M059J (cell line): ENCODE data around the gene NMD3. TPM values are rescaled to one million over a fixed set of nuclear protein-coding genes. Genes with fewer than 3 reads are reported as not detected.
A peak's percentile ranks its signal among the peaks of the same experiment; 100 is the strongest.

Source experiments
- DNase-seq: peaks from one replicate; pipeline ENCODE4 v3.0.0-alpha.2; 2012; ENCODE audit warnings: low read depth
- total RNA-seq: library from RNA; depleted of rRNA; stranded (reverse); fragments of >200 nt; shearing (Covaris generic); gene quantifications from 2 replicates; pipeline ENCODE4 v1.2.3, GENCODE V29; 2014

NMD3 gene
- total RNA-seq, 1 experiment from 2014 or later, result 64.4 TPM

DNA sequence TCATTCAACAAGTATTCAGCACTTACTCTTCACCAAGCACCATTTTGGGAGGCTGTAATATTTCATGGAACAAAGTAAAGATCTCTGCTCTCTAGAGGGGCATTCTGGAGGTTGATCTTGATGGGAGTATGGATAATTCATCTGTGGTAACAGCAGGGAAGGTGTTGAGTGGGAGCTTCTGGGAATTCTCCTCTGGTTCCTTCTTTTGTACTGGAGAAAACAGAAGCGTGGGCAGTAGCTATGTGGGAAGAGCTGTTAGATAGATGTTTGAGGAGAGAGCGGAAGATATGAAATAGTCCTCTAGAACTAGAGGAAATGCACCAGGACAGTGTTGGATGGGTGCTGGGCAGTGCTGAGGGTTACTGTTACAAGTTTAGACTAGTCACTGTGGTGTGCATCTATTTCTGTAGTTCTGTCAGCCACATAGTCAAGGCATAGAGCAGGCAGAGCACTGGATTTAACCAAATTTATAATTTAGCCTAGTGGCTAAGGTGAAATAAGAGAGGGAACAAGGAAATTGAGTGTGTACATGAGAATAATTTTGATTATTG is 9.6 kb downstream of the NMD3 start:
- DNase-seq, result no peak

DNA sequence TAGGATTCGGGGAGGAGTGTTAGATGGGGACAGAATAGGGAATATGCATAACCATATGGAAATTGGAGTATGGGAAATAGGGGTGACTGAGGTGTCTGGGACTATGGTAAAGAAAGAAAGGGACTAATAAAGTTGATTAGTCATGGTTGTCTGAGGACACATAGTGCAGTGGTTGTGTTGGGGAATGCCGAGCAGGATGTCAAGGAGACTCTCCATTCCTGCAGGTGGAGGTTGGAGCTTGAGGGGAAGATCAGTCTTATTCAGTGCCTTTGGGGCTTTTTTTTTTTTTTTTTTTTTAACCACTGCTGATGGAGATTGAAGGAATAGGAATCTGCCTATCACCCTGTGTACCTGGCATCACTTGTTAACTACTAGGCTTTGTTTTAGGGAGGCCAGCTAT is 10.8 kb downstream of the NMD3 start:
- peak; percentile 34 for DNase-seq

GRCh38 chr3:161233557-161233956 is 12.4 kb downstream of the NMD3 start:
- DNase-seq, result no peak

- DNase-seq, result no peak
Measured at GRCh38 chr3:161236240-161236639, 15.1 kb downstream of the NMD3 start.

GRCh38 chr3:161239700-161240099 is 18.6 kb downstream of the NMD3 start:
- DNase-seq, result no peak

GRCh38 chr3:161244538-161244937 is 23.4 kb downstream of the NMD3 start:
- DNase-seq, result no peak

DNA sequence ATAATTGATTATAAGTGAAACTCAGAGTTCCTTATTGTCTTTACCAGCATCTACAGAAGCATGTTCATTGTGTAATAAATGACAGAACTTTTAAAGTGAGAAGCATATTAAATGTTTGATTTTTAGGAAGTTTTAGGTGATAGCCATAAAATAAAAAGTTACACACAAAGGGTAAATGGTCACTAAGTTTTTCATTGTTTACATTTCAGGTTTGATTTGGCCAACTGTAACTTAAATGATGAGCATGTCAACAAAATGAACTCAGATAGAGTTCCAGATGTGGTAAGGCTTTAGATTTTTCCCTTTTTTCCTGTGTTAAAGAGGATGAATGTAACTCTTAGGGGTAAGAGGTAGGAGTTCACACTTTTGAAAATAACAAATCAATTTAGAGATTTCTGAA is 25.9 kb downstream of the NMD3 start:
- DNase-seq, result no peak

DNA sequence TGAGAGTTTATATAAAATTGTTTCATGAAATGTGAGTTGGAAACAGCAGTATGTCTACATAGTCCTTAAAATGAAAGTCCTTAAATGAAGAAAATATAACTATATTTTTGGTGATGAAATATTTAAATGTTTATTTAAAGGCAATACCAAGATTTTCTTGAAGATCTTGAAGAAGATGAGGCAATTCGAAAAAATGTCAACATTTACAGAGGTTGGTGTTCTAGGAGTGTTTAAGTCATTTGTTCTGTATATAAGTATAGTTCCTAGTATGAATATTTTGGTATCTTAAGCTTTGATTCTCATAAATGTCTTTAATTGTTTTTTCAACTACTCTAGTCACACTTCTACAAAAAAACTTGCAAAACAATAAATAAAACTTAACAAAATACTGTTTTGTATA is 29.0 kb downstream of the NMD3 start:
- no peak for DNase-seq

- no peak for DNase-seq
Measured at GRCh38 chr3:161251716-161252115, 30.6 kb downstream of the NMD3 start.

DNA sequence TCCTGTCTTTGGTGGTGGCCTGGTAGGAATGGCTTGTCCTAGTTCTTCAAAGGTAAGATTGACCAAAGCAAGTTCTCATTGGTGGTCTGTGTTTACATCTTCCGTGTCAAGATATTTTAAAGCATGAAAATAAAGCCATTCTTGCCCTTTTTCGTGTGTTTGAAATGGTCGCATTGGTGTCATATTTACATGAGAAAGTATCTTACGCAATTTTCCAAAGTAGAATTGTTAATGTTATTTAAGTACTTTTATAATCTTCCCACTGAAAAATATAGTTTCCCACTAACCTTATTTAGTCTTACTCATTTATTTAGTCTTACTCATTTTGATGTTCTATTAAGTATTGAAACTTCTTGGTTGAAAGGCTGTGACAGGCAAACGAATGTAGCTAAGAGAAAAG is 31.0 kb downstream of the NMD3 start:
- DNase-seq, result no peak

DNA sequence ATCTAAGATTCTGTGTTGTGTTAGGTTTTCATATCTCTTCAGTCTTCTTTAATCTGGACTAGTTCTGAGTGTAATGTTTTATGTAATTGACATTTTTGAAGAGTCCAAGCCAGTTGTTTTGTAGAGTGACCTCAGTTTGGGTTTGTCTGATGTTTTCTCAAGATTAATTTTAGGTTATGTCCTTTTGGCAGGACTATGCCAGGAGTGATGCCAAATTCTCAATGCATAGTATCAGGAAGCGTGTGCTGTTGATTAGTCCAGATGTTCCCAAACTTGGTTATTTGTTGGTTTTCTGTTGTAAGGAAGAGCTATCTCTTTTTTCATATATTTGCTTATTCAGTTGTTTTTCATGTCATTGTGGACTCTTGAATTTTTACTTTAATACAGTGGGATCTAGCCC is 32.6 kb downstream of the NMD3 start:
- DNase-seq, result no peak

DNA sequence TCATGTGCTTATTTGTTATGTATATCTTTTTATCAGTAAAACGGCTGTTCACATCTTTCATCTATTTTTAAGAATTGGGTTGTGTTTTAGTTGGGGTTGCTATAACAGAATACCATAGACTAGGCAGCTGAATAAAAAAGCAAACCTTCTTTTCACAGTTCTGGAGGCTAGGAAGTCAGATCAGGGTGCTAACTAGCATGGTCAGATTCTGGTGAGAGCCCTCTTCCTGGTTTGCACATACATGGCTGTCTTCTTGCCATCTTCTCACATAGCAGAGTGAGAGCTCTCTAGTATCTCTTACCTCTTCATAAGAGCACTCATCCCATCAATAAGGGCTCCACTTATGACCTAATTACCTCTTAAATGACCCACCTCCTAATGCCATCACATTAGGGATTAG is 33.8 kb downstream of the NMD3 start:
- no peak for DNase-seq

DNA sequence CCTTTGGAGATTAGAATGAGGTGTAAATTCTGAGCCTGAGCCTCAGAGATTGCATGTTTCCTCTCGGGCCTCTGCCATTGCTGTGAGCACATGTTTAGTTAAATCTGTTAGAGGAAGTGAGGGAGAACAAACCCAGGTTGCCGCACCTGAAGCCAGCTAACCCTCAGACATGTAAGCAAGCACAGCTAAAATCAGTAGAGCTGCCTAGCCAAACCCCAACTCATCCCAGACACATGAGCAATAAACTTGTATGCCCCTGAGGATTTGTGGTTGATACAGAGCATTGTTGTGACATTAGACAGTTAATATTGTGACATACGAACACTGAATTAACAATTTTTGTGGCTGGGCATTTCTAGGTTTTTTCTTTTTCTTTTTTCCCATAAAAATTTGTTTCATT is 41.9 kb downstream of the NMD3 start:
- peak; percentile 85 for DNase-seq

- peak; percentile 54 for DNase-seq
Measured at GRCh38 chr3:161264852-161265251, 43.7 kb downstream of the NMD3 start.

- peak; percentile 80 for DNase-seq
Measured at GRCh38 chr3:161265916-161266571, 44.9 kb downstream of the NMD3 start.

DNA sequence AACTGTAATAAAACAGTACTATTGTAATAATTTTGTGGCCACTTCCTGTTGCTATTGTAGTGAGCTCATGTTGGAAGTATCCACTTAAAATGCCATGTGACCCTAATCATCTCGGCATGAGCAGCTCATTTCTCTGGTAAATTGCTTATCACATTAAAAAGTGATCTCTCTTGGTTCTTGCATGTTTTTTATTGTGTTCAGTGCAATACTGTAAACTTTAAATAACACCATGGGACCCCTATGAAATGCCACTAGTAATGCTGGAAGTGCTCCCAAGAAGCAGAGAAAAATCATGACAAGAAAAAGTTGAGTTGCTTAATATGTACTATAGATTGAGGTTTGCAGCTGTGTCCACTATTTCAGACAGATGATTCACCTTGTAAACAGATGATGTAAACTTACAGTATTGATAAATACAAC is 45.6 kb downstream of the NMD3 start:
- peak; percentile 86 for DNase-seq

DNA sequence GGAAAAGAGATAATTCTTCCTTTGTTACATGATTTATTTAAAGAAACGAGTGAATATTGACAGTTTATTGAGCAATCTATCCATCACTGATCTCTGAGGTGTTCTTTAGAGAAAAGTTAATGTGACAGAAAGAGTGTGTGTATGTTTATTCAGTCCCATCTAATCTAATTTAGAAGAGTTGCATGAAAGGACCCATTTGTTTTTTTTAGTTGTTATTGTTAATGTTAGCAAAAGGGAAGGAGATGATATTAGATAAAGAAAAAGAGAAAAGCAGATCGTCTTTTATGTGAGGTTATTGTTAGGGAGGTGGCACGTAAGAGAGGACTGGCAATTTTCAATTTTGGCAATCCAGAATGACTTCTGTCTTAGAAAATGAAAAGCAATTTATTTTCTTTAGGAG is 46.5 kb downstream of the NMD3 start:
- no peak for DNase-seq

GRCh38 chr3:161268601-161269000 is 47.5 kb downstream of the NMD3 start:
- no peak for DNase-seq

GRCh38 chr3:161270991-161271390 is 49.9 kb downstream of the NMD3 start:
- peak; percentile 23 for DNase-seq

- no peak for DNase-seq
Measured at GRCh38 chr3:161271646-161272045, 50.5 kb downstream of the NMD3 start.

DNA sequence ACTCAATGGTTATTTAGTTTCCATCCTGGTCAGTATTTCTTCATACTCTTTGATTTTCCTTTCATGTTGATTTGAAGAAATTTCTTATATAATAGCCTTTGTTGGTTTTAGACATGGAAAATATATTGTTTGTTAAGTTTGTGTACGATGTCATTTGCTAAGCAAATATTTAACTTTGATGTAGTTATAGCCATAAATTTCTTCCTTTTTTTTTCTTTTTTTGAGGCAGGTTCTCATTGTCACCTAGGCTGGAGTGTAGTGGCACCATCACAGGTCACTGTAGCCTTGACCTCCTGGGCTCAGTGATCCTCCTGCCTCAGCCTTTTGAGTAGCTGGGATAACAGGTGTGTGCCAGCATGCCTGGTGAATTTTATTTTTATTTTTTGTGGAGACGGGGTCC is 51.4 kb downstream of the NMD3 start:
- no peak for DNase-seq

- DNase-seq, result peak; percentile 46
Measured at GRCh38 chr3:161273589-161274218, 52.6 kb downstream of the NMD3 start.

DNA sequence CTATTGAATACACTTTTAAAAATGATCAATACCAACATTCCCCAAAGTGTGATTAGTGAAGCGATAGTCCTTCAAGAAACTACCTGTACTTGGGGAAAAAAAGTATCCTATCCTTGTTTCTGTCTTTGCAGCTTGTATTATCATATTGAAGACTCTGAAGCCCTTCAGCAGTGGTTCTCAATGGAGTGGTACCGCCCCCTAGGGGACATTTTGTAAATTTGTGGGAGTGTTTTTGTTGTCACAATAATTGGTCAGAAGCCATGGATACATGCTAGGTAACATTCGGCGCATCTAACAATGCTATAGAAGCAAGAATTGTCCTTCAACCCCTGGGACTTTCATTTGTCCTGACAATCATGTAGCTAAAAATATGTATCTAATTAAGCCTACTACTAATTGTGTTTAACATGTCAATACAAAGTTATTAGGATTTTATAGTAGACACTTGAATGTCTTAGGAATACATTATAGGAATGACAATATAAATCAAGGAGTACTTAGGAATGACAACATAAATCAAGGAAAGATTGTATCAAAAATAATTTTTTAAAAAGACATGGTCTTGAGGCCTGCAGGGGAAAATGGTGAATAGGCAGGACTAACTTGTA is 53.7 kb downstream of the NMD3 start:
- peak; percentile 71 for DNase-seq
